Measurements from ENCODE around the gene STAP2.

DNA sequence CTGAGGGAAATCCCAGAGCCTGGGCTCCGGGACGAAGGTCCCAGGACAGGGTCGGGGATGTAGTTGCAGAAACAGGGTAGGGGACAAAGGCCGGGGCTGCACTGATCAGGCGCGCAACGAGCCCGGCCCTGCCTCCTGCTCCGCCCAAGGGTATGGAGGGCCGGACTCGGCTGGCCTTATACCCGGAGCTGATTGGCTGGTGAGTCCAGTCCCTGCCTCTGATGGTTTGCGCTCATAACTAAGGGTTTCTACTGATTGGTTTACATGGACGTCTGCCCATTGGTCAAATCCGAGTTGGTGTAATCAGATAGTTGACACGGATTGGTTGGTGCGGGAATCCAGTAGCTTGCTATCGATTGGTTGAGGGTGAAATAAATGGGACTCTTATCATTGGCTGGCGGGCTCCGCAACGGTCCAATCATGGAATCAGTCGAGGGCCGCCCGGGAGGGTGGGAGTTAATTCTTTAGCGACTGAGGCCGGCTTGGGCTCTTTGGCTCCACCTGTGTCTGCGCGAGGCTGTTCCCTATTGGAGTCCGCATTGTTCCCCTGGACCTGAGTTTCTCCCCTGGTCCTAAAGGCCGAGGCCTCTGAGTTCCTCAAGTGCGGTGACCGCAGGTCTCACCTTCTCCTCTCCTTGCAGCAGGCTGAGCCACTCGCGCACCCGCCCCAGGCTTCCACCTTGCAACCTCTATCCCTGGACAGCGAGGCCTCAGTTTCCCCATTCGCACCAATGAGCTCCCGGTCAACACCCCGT lies 4.2 kb upstream of the STAP2 start:
- TF ChIP-seq POLR2A (IDR thresholded peaks at IDR 0.05; ENCODE audit: low read length), result peak; percentile 92
- no peak for TF ChIP-seq GATA1 (IDR thresholded peaks at IDR 0.05; ENCODE audit: low read depth, low read length)
